NCI-H446 (cell line): ENCODE results near the gene PEF1.

Experiments used
- DNase-seq, 2 experiments: peaks; one replicate each; lab custom pipeline; 2025; lab: John Stamatoyannopoulos, UW

The PEF1 gene

GRCh38 chr1:31653717-31654473, 9.2 kb upstream of the PEF1 start:
- DNase-seq: no peak

- DNase-seq: no peak
Observed at GRCh38 chr1:31652891-31653499, 8.3 kb upstream of the PEF1 start.

- no peak for DNase-seq
Observed at GRCh38 chr1:31651766-31652165, 7.1 kb upstream of the PEF1 start.

GRCh38 chr1:31651089-31651420, 6.4 kb upstream of the PEF1 start:
- DNase-seq: no peak

- DNase-seq: no peak
Observed at GRCh38 chr1:31650161-31651088, 5.7 kb upstream of the PEF1 start.

GRCh38 chr1:31648641-31649357, 4.1 kb upstream of the PEF1 start:
- no peak for DNase-seq

- DNase-seq: no peak
Observed at GRCh38 chr1:31648190-31648589, 3.5 kb upstream of the PEF1 start.

- DNase-seq: no peak
Observed at GRCh38 chr1:31647106-31647505, 2.4 kb upstream of the PEF1 start.

GRCh38 chr1:31646259-31646960, 1.7 kb upstream of the PEF1 start:
- DNase-seq: no peak

GRCh38 chr1:31645274-31645568, 545 bp upstream of the PEF1 start:
- DNase-seq: no peak

- DNase-seq: peak in 1 of 2 experiments; percentile 10
Observed at GRCh38 chr1:31643976-31644559, 608 bp downstream of the PEF1 start.

- no peak for DNase-seq
Observed at GRCh38 chr1:31642897-31643296, 1.8 kb downstream of the PEF1 start.

GRCh38 chr1:31642366-31642765, 2.3 kb downstream of the PEF1 start:
- no peak for DNase-seq

- DNase-seq: no peak
Observed at GRCh38 chr1:31640964-31641363, 3.7 kb downstream of the PEF1 start.

GRCh38 chr1:31640179-31640578, 4.5 kb downstream of the PEF1 start:
- DNase-seq: no peak

- DNase-seq: no peak
Observed at GRCh38 chr1:31639543-31639942, 5.1 kb downstream of the PEF1 start.

GRCh38 chr1:31637915-31638673, 6.6 kb downstream of the PEF1 start:
- DNase-seq: no peak

GRCh38 chr1:31633117-31633516, 11.6 kb downstream of the PEF1 start:
- peak in 1 of 2 experiments; percentile 23 for DNase-seq

- DNase-seq: no peak
Observed at GRCh38 chr1:31632649-31633048, 12.0 kb downstream of the PEF1 start.

- DNase-seq: no peak
Observed at GRCh38 chr1:31628931-31629556, 15.6 kb downstream of the PEF1 start.
